Effector memory CD4-positive, alpha-beta T cell (primary cell): ENCODE data around the gene C9orf78.
A peak's percentile ranks its signal among the peaks of the same experiment; 100 is the strongest.

ENCODE experiments used
- DNase-seq, 3 donors: peaks; one replicate each; pipeline ENCODE4 v3.0.0-alpha.2; 2020
- H3K27ac ChIP-seq: 2 replicates; pipeline ENCODE4 v1.7.0; 2013; ENCODE audit warnings: mild to moderate bottlenecking, low read length, moderate library complexity; ENCODE audit not compliant: insufficient read depth, poor library complexity, severe bottlenecking
- H3K27me3 ChIP-seq: replicated peaks from 2 replicates; pipeline ENCODE4 v1.7.0; 2013; ENCODE audit warnings: mild to moderate bottlenecking, low read length; ENCODE audit not compliant: insufficient read depth, control insufficient read depth, poor library complexity, severe bottlenecking
- H3K36me3 ChIP-seq: 2 replicates; pipeline ENCODE4 v1.7.0; 2013; ENCODE audit warnings: mild to moderate bottlenecking, low read length, moderate library complexity; ENCODE audit not compliant: control insufficient read depth, insufficient read depth
- H3K4me1 ChIP-seq: 2 replicates; pipeline ENCODE4 v1.7.0; 2013; ENCODE audit warnings: low read length, mild to moderate bottlenecking; ENCODE audit not compliant: control insufficient read depth, insufficient read depth, poor library complexity, severe bottlenecking
- H3K4me3 ChIP-seq: 2 replicates; pipeline ENCODE4 v1.7.0; 2013; ENCODE audit warnings: low read length, low read depth, mild to moderate bottlenecking; ENCODE audit not compliant: insufficient read depth, poor library complexity, severe bottlenecking
- H3K9me3 ChIP-seq: 2 replicates; pipeline ENCODE4 v1.7.0; 2013; ENCODE audit warnings: mild to moderate bottlenecking, low read length, moderate library complexity; ENCODE audit not compliant: control insufficient read depth

Gene C9orf78

DNA sequence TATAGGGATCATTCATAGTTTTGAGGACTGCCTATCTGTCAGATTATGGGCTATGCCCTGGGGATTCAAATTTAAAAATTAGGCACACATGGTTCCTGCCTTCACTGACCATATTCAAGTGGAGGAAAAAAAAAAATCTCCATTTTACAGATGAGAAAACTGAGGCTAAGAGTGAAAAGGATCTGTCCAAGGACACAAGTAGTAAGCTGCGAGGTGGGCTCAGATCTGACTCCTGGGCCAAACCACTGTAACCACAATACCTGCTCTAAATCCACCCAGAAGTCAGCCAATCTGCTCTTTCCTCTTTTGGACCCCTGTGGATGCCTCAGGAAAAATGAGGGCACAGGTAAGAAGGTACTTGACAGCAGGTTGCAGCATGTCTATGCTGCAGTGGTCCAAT is 8.3 kb downstream of the C9orf78 start:
- Histone ChIP-seq H3K9me3 (no peaks in the 10 kb centered on the region), H3K4me1 (peaks cover 7% of the 10 kb centered on the region), H3K27me3 (no peaks in the 10 kb centered on the region), H3K4me3 (no peak overlapping the region), H3K36me3 (peaks cover 45% of the 10 kb centered on the region), H3K27ac (no peak overlapping the region)
- no peak for DNase-seq

DNA sequence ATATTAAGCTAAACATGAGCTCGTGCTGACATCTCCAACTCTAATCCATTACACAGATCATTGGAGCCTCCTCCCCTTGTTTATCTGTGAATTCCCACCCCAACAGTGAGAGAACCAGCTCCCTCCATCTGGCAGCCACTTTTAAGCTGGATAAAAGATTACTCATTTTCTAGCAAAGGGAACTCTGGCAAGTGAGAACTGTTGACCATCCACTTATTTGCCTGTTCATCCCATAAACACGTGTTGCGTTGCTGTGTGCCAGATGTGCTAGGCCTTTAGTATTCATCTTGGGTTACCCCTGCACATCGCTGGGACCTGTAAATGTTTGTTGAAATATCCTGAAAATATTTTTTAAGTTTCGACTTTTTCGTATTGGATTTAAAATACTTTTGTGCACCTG is 8.7 kb downstream of the C9orf78 start:
- Histone ChIP-seq H3K9me3 (no peaks in the 10 kb centered on the region), H3K36me3 (peaks cover 44% of the 10 kb centered on the region), H3K4me3 (no peak overlapping the region), H3K27ac (no peak overlapping the region), H3K27me3 (no peaks in the 10 kb centered on the region), H3K4me1 (peaks cover 7% of the 10 kb centered on the region)
- no peak for DNase-seq

DNA sequence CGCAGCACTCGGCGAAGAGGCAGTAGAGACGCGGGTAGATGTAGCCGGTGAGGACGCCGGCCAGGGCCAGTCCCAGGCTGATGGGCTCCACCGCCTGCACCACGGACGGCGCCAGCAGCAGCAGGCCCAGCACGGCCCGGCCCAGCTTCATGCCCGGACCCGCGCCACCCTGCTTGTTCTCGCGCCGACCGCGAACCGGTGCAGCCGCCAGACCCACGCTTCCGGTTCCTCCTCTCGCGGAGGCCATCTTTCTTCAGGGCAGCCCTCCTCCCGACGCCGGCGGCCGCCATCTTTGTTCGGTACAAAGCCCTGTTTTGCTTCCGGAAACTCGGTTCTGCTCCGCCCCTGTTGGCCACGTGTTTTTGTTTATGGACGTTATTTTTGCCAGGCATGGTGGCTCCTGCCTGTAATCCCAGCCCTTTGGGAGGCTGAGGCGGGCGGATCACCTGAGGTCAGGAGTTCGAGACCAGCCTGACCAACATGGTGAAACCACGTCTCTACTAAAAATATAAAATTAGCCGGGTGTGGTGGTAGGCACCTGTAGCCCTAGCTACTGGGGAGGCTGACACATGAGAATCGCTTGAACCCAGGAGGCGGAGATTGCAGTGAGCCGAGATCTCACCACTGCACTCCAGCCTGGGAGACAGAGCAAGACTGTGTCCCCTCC is 11.0 kb downstream of the C9orf78 start, which contains the start of gene TOR1A:
TOR1A (minus strand) TSS at position 202 of the 667 bp plus-strand sequence; CDS start at position 151, 51 bp downstream.
- H3K4me3 ChIP-seq: peak within 1 kb of the TSS; percentile 96
- peak within 1 kb of the TSS; percentile 69 for H3K27ac ChIP-seq
- H3K4me1 ChIP-seq: peaks cover 7% of the 10 kb centered on the region
- no peaks in the 10 kb centered on the region for H3K27me3 ChIP-seq
- H3K36me3 ChIP-seq: peaks cover 35% of the 10 kb centered on the region
- peak; percentile 82 to 90 (median 86) for DNase-seq
- no peaks in the 10 kb centered on the region for H3K9me3 ChIP-seq

DNA sequence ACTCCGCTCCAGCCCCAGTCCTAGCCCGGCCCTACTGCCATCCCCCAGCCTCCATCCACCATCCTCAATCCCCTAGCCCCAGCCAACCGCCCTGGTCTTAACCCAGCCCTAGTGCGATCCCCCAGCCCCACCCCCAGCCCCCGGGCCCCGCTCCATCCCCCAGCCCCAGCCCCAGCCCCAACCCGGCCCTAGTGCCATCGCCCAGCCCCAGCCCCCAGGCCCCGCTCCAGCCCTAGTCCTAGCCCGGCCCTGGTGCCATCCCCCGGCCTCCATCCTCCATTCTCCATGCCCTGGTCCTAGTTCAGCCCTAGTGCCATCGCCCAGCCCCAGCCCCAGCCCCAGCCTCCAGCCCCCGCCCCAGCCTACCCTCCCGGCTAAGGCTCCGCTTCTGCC is 11.5 kb downstream of the C9orf78 start:
- peaks cover 7% of the 10 kb centered on the region for H3K4me1 ChIP-seq
- peak overlapping the region; percentile 96 for H3K4me3 ChIP-seq
- peak overlapping the region; percentile 69 for H3K27ac ChIP-seq
- peaks cover 35% of the 10 kb centered on the region for H3K36me3 ChIP-seq
- H3K27me3 ChIP-seq: no peaks in the 10 kb centered on the region
- no peak for DNase-seq
- H3K9me3 ChIP-seq: no peaks in the 10 kb centered on the region

DNA sequence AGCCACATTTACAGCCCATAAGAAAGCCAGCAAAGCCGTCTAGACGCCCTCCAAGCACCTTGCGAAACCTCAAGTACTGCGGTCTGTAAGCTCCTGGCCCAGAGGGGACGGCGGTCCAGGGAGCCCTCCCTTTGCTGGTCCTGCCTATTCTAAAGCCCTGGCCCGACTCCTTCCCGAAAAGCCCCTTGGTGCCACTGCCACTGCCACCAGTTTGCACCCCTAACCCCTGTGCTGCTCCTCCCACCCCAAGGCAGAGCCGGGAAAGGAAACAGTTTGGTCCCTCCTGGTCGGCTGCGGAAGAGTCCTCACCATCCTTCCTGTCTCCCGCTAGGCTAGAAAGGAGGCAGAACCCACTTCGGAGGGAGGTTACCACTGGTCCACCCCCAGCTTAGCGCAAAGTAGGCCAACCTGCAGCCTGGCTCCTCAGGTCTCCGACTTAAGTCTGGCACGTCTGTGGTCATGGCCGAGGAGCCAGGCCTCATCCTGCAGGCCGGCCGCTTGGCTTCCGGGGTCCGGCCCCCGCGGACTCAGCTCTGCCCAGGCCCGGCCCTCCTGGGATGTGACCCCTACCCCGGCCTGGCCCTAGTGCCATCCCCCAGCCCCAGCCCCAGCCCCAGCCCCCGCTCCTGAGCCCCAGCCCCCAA is 12.1 kb downstream of the C9orf78 start:
- peaks cover 34% of the 10 kb centered on the region for H3K36me3 ChIP-seq
- DNase-seq: peak in 1 of 3 donors; percentile 23

DNA sequence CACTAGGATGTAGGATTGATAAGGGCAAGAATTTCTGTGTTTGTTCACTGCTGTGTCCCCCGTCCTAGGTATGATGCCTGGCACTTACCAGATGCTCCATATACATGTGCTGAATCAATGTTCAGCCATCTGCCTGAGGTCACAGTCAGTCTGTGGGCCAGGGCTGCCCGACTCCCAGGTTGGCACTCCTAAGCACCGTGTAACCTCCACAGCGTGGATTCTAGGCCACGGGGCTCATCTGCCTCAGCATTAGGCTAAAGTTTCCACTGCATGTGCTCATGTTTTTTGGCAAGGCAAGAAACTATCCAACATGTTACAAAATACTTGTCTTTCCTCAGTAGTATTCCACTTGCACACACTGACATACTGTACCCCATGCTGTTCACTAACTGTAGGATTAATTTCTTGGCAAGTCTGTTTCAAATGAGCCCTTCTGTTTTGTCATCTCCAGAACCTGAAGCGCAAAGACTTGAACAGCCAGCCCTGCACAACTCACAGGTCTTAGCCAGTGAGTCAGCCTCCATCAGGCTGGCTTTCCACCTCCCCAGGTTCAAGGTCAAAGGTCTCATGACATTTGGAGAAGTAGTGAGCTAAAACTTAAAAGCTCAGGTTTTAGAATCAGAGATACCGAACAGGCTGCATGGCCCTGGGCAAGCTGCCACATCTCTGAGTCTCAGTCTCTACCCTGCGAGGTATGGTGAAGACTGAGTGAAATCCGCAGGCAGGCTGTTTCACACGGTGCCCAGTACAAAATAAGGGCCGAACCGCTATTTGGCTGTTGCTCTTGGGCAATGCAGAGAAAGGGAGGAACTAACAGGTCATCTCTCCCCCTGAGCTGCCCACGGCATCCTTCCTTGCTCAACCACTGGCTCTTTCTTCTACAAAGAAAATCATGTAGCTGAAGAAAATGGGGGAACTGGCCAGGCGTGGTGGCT is 18.3 kb downstream of the C9orf78 start:
- no peaks in the 10 kb centered on the region for H3K9me3 ChIP-seq
- H3K27ac ChIP-seq: no peak overlapping the region
- no peaks in the 10 kb centered on the region for H3K27me3 ChIP-seq
- no peak for DNase-seq
- no peaks in the 10 kb centered on the region for H3K4me1 ChIP-seq
- H3K36me3 ChIP-seq: peaks cover 61% of the 10 kb centered on the region
- no peak overlapping the region for H3K4me3 ChIP-seq

More for the DNA sequence above, 12.1 kb downstream of the C9orf78 start:
- H3K27me3 ChIP-seq: no peaks in the 10 kb centered on the region
- no peaks in the 10 kb centered on the region for H3K9me3 ChIP-seq
- H3K4me3 ChIP-seq: peak overlapping the region; percentile 52
- peaks cover 7% of the 10 kb centered on the region for H3K4me1 ChIP-seq
- peak overlapping the region; percentile 49 for H3K27ac ChIP-seq

DNA sequence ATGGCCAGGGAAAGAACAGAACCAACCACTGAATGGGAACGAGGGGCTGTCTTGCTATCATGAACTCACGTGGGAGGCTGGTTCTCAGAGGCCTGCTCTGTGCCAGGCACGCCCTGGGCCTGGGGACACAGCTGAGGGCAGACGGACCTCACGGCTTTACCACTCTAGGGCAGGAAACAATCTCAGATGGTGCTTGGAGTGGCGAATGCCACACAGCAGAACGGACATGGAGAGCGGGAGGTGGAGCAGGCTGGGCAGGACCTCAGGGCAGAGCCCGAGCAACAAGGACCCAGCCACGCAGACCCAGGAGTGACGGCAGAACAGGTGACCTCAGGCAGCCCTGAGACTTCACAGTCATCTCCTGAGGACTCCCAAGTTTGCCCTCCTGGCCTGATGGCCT is 19.8 kb downstream of the C9orf78 start:
- Histone ChIP-seq H3K27me3 (no peaks in the 10 kb centered on the region), H3K4me1 (no peaks in the 10 kb centered on the region), H3K36me3 (peaks cover 56% of the 10 kb centered on the region), H3K27ac (no peak overlapping the region), H3K9me3 (no peaks in the 10 kb centered on the region), H3K4me3 (no peak overlapping the region)
- no peak for DNase-seq

DNA sequence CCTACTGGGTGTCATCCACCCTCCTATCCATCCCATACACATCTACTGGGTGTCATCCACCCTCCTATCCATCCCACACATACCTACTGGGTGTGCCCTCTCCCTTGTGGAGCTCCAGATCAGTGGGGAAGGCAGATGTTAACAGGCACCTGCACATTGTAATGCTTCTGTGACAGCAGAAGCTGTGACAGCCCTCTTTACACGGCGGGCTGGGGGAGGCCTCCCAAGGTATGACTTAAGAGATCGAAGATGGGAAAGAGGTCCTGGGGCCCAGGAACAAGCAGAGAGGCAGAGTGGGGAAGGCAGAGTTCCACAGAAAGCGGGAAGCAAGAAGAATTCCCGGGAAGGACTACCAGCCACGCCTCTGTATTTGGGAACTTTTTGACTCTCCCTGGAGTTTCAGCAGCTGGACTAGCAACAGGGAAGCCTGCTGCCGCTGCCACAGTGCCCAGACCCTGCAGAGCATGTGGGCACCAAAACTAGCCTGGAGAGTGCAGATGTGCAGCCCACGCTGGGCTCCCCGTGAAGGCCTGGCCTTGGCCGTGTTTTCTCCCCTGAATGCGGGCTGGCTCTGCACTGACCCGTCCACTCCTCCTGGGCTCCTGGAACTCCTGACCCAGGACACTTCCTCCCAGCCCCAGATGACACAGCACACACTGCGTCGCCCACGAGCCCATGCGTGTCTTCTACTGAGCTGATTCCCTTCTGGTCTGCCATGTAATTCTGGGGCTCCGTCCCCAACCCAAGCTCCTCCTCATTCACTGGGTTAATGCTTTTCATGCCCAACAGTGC is 20.4 kb downstream of the C9orf78 start:
- no peak for DNase-seq
- no peak overlapping the region for H3K4me3 ChIP-seq
- peaks cover 60% of the 10 kb centered on the region for H3K36me3 ChIP-seq
- no peaks in the 10 kb centered on the region for H3K4me1 ChIP-seq
- H3K27me3 ChIP-seq: no peaks in the 10 kb centered on the region
- H3K27ac ChIP-seq: no peak overlapping the region
- H3K9me3 ChIP-seq: no peaks in the 10 kb centered on the region

DNA sequence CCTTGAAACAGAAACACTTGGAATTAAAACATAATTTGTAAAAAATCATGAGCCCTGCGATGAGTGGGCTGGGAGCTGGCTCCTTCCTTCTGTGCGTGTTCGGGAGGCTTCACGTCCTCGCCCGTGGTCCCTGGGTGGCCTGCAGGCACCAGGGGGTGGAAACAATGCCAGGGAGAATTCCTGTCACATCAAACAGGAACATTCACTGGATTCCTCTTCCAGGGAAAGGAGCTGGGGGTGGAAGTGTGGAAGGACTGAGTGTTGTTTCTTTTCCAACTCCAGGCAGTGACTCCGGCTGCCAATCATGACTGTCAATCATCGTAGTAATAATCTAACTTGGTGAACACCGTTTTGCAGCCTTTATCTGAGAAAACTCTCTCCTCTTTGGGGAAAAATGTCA is 21.4 kb downstream of the C9orf78 start:
- Histone ChIP-seq H3K27ac (no peak overlapping the region), H3K9me3 (no peaks in the 10 kb centered on the region), H3K4me3 (no peak overlapping the region), H3K27me3 (no peaks in the 10 kb centered on the region), H3K36me3 (peaks cover 64% of the 10 kb centered on the region), H3K4me1 (no peaks in the 10 kb centered on the region)
- DNase-seq: no peak
